HCT116 (cell line): ENCODE data around the gene SNAPC4. TPM values are rescaled to one million over a fixed set of nuclear protein-coding genes. Genes with fewer than 3 reads are reported as not detected.

Experiments used
- ATAC-seq: fragments of 200-7000 bp; cut with Tn5 transposase; 2 replicates; pipeline ENCODE4 v1.9.1; 2020; ENCODE audit warnings: mild to moderate bottlenecking, moderate library complexity
- BruUV-seq: library from RNA; stranded (reverse); fragments of 400-500 nt; replicated peaks from 2 replicates; lab custom pipeline; 2021; lab: Mats Ljungman, UMichigan
- CTCF ChIA-PET: fragments of 300-600 bp; sonication (Branson Sonifier 250); formaldehyde crosslinking; loops from one replicate; lab custom pipeline; 2021; ENCODE audit warnings: antibody characterized with exemption; lab: Charles Lee
- POLR2A ChIA-PET: fragments of 300-600, 350-600 bp; sonication (Branson Sonifier 250); formaldehyde crosslinking; loops from one replicate; lab custom pipeline; 2021; ENCODE audit warnings: antibody characterized with exemption; lab: Charles Lee
- RAD21 ChIA-PET, 2 experiments: fragments of 300-600 bp; sonication (Branson Sonifier 250); formaldehyde crosslinking; loops; one replicate each; lab custom pipeline; 2023; ENCODE audit warnings: low total read pairs in 2 of 2; ENCODE audit not compliant: uncharacterized antibody in 2 of 2, unreplicated experiment in 2 of 2, low non-redundant PET in 1 of 2; lab: Charles Lee
- DNase-seq: peaks from one replicate; pipeline ENCODE4 v3.0.0-alpha.2; 2010; ENCODE audit warnings: low read depth, low spot score
- H2AFZ ChIP-seq: fragments of 200-600 bp; shearing (Covaris generic), sonication (generic); 2 replicates; pipeline ENCODE4 v1.6.1; 2017; ENCODE audit warnings: low read depth, mixed run types, mixed read lengths, antibody characterized with exemption, low read length; ENCODE audit not compliant: poor library complexity, severe bottlenecking
- H3K27ac ChIP-seq: 2 replicates; pipeline ENCODE4 v1.5.1; 2012; ENCODE audit warnings: low read depth, low read length
- H3K27me3 ChIP-seq: fragments of 200-600 bp; sonication (generic); 2 replicates; pipeline ENCODE4 v1.6.1; 2016; ENCODE audit warnings: mixed run types, low read length, mixed read lengths; ENCODE audit not compliant: insufficient read depth
- H3K36me3 ChIP-seq, 2 experiments: fragments of 200-500 bp in 1 of 2; fragments of 200-600 bp in 1 of 2; sonication (Bioruptor generic) in 1 of 2; sonication (generic) in 1 of 2; 2 replicates each; pipeline versions ENCODE4 v1.5.1 to v1.6.1; 2014 to 2016; ENCODE audit warnings: low read length in 2 of 2, inconsistent platforms in 1 of 2, mixed read lengths in 1 of 2, mixed run types in 1 of 2; ENCODE audit not compliant: insufficient read depth in 2 of 2, control insufficient read depth in 1 of 2
- H3K4me1 ChIP-seq, 2 experiments: fragments of 200-600 bp in 1 of 2; sonication (generic) in 1 of 2; 2 replicates each; pipeline versions ENCODE4 v1.5.1 to v1.6.1; 2012 to 2017; ENCODE audit warnings: low read length in 2 of 2, inconsistent platforms in 1 of 2, mild to moderate bottlenecking in 1 of 2, mixed read lengths in 1 of 2, mixed run types in 1 of 2, moderate library complexity in 1 of 2; ENCODE audit not compliant: insufficient read depth in 2 of 2, control insufficient read depth in 1 of 2
- H3K4me2 ChIP-seq: fragments of 200-600 bp; sonication (generic); 2 replicates; pipeline ENCODE4 v1.6.1; 2017; ENCODE audit warnings: mixed run types, low read length, mixed read lengths
- H3K4me3 ChIP-seq, 2 experiments: fragments of 200-600 bp in 1 of 2; sonication (generic) in 1 of 2; replicated peaks in 1 of 2; 2 replicates each; pipeline ENCODE4 v1.5.1; 2011 to 2016; ENCODE audit warnings: low read length in 2 of 2, control low read depth in 1 of 2, low read depth in 1 of 2, mild to moderate bottlenecking in 1 of 2, mixed read lengths in 1 of 2, mixed run types in 1 of 2
- H3K79me2 ChIP-seq: fragments of 200-600 bp; sonication (generic); 2 replicates; pipeline ENCODE4 v1.6.1; 2017; ENCODE audit warnings: mild to moderate bottlenecking, mixed run types, low read length, moderate library complexity, mixed read lengths; ENCODE audit not compliant: insufficient read depth
- H3K9ac ChIP-seq: fragments of 200-600 bp; sonication (generic); 2 replicates; pipeline ENCODE4 v1.6.1; 2016; ENCODE audit warnings: low read length, mixed read lengths
- H3K9me2 ChIP-seq: fragments of 200-600 bp; sonication (generic), shearing (Covaris generic); 2 replicates; pipeline ENCODE4 v1.6.1; 2017; ENCODE audit warnings: mixed run types, mild to moderate bottlenecking, moderate library complexity; ENCODE audit not compliant: insufficient read depth
- H3K9me3 ChIP-seq, 2 experiments: fragments of 200-500 bp in 1 of 2; fragments of 200-600 bp in 1 of 2; sonication (Bioruptor generic) in 1 of 2; sonication (generic) in 1 of 2; 2 replicates each; pipeline ENCODE4 v1.6.1; 2014 to 2017; ENCODE audit warnings: low read length in 2 of 2, mixed read lengths in 2 of 2, inconsistent platforms in 1 of 2, low read depth in 1 of 2, mild to moderate bottlenecking in 1 of 2, mixed run types in 1 of 2, moderate library complexity in 1 of 2; ENCODE audit not compliant: control insufficient read depth in 1 of 2, insufficient read depth in 1 of 2
- H4K20me1 ChIP-seq: fragments of 200-600 bp; sonication (generic), shearing (Covaris generic); 2 replicates; pipeline ENCODE4 v1.6.1; 2017; ENCODE audit warnings: mixed run types, mild to moderate bottlenecking, moderate library complexity; ENCODE audit not compliant: insufficient read depth
- ATF3 ChIP-seq: IDR thresholded peaks from 2 replicates; pipeline ENCODE4 v1.6.1; 2012
- CBX3 ChIP-seq: IDR thresholded peaks from 2 replicates; pipeline ENCODE4 v1.6.1; 2012; ENCODE audit warnings: low read depth
- CEBPB ChIP-seq: IDR thresholded peaks from 2 replicates; pipeline ENCODE4 v1.6.1; 2012; ENCODE audit warnings: low read depth
- CTCF ChIP-seq, 3 experiments: fragments of 200-600 bp in 1 of 3; sonication (generic) in 1 of 3; IDR thresholded peaks in 2 of 3; conservative IDR thresholded peaks in 1 of 3; 2 replicates each; pipeline ENCODE4 v1.5.1; 2012 to 2017; ENCODE audit warnings: low read depth in 2 of 3, low read length in 2 of 3, antibody characterized with exemption in 1 of 3, borderline replicate concordance in 1 of 3, control low read depth in 1 of 3, mild to moderate bottlenecking in 1 of 3, mixed read lengths in 1 of 3, mixed run types in 1 of 3, moderate library complexity in 1 of 3; ENCODE audit not compliant: insufficient read depth in 1 of 3
- EGR1 ChIP-seq: IDR thresholded peaks from 2 replicates; pipeline ENCODE4 v1.6.1; 2012; ENCODE audit warnings: low read depth
- ELF1 ChIP-seq: IDR thresholded peaks from 2 replicates; pipeline ENCODE4 v1.6.1; 2012; ENCODE audit warnings: low read depth, borderline replicate concordance
- EZH2 ChIP-seq: fragments of 200-600 bp; sonication (generic); IDR thresholded peaks from 2 replicates; pipeline ENCODE4 v1.6.1; 2017; ENCODE audit warnings: antibody characterized with exemption, mixed run types
- EZH2phosphoT487 ChIP-seq: fragments of 200-600 bp; IDR thresholded peaks from 2 replicates; pipeline ENCODE4 v1.6.1; 2018; ENCODE audit warnings: antibody characterized with exemption, borderline replicate concordance
- MAX ChIP-seq: IDR thresholded peaks from 2 replicates; pipeline ENCODE4 v1.6.1; 2012
- POLR2AphosphoS5 ChIP-seq: IDR thresholded peaks from 2 replicates; pipeline ENCODE4 v1.6.1; 2011; ENCODE audit warnings: mild to moderate bottlenecking, low read depth, low read length, moderate library complexity
- RAD21 ChIP-seq: IDR thresholded peaks from 2 replicates; pipeline ENCODE4 v1.6.1; 2012; ENCODE audit warnings: low read depth, mild to moderate bottlenecking
- REST ChIP-seq: IDR thresholded peaks from 2 replicates; pipeline ENCODE4 v1.6.1; 2012; ENCODE audit warnings: low read depth
- SIN3A ChIP-seq: IDR thresholded peaks from 2 replicates; pipeline ENCODE4 v1.6.1; 2012; ENCODE audit warnings: low read depth
- SP1 ChIP-seq: IDR thresholded peaks from 2 replicates; pipeline ENCODE4 v1.6.1; 2012; ENCODE audit warnings: low read depth
- SRF ChIP-seq: IDR thresholded peaks from 2 replicates; pipeline ENCODE4 v1.6.1; 2012; ENCODE audit warnings: low read depth
- TCF7L2 ChIP-seq: IDR thresholded peaks from 2 replicates; pipeline ENCODE4 v1.7.0; 2011; ENCODE audit warnings: borderline replicate concordance, inconsistent platforms; ENCODE audit not compliant: insufficient read depth, insufficient read length; ENCODE audit errors: extremely low read depth
- YY1 ChIP-seq: IDR thresholded peaks from 2 replicates; pipeline ENCODE4 v1.6.1; 2011; ENCODE audit warnings: low read length, low read depth, moderate library complexity, mild to moderate bottlenecking; ENCODE audit not compliant: insufficient replicate concordance; ENCODE audit errors: extremely low read depth
- ZBTB33 ChIP-seq: IDR thresholded peaks from 2 replicates; pipeline ENCODE4 v1.6.1; 2011; ENCODE audit warnings: mild to moderate bottlenecking, low read length, moderate library complexity; ENCODE audit not compliant: insufficient replicate concordance; ENCODE audit errors: extremely low read depth
- ZFX ChIP-seq: fragments of 450-650 bp; IDR thresholded peaks from 2 replicates; pipeline ENCODE4 v1.6.1; 2017
- intact Hi-C: fragments of 100-400 bp; cut with micrococcal nuclease; formaldehyde crosslinking; loops from 2 replicates; pipeline ENCODE4 v1.10.0; 2022
- total RNA-seq: library from RNA; stranded (reverse); gene quantifications from one replicate; pipeline ENCODE4 v1.2.1, GENCODE V29; 2021; ENCODE audit not compliant: unreplicated experiment

SNAPC4 gene
- total RNA-seq, 1 experiment from 2014 or later = 20.4 TPM

GRCh38 chr9:136422876-136423275, 22.9 kb upstream of the SNAPC4 start:
- CTCF ChIA-PET = no interaction called here
- POLR2A ChIA-PET = no interaction called here
- no TSS peak for BruUV-seq

More at GRCh38 chr9:136422876-136423275, 22.9 kb upstream of the SNAPC4 start:
- RAD21 ChIA-PET = no interaction called here
- DNase-seq (no peak), ATAC-seq (no peak)
- Histone ChIP-seq H3K9ac (no peak overlapping the region), H3K9me3 (no peaks in the 10 kb centered on the region), H3K4me1 (no peaks in the 10 kb centered on the region), H3K79me2 (no peaks in the 10 kb centered on the region), H3K4me3 (no peak overlapping the region), H4K20me1 (no peaks in the 10 kb centered on the region), H3K4me2 (no peak overlapping the region), H3K27ac (no peak overlapping the region), H3K36me3 (peaks cover 32 to 45% of the 10 kb centered on the region in 2 experiments; a peak in 3 of 4 replicates), H2AFZ (no peak overlapping the region), H3K9me2 (no peaks in the 10 kb centered on the region), H3K27me3 (no peaks in the 10 kb centered on the region)
- intact Hi-C loops = no loop called here
- TF ChIP-seq YY1 (no peak), EGR1 (no peak), ZBTB33 (no peak), CEBPB (no peak), SIN3A (no peak), ZFX (no peak), EZH2 (no peak), SP1 (no peak), SRF (no peak), REST (no peak), CTCF (IDR thresholded peaks at IDR 0.05 in 2 of 3, conservative IDR thresholded peaks at IDR 0.05 in 1 of 3; ENCODE audit: borderline replicate concordance in 1 of 3, insufficient read depth in 1 of 3, low read depth in 2 of 3, low read length in 2 of 3) (no peak), RAD21 (no peak), ATF3 (no peak), TCF7L2 (no peak), CBX3 (no peak), MAX (no peak), EZH2phosphoT487 (no peak), POLR2AphosphoS5 (no peak), ELF1 (no peak)
